OCI-LY7 (cell line): Measurements from ENCODE around the gene RPS19. TPM values are rescaled to one million over a fixed set of nuclear protein-coding genes. Genes with fewer than 3 reads are reported as not detected.

Source experiments
- BruUV-seq: library from RNA; stranded (reverse); fragments of 400-500 nt; replicated peaks from 2 replicates; lab custom pipeline; 2021; lab: Mats Ljungman, UMichigan
- CTCF ChIA-PET: fragments of 300-600 bp; sonication (Branson Sonifier 250); formaldehyde crosslinking; loops from one replicate; lab custom pipeline; 2022; ENCODE audit warnings: antibody characterized with exemption; ENCODE audit not compliant: unreplicated experiment; lab: Charles Lee
- POLR2A ChIA-PET: fragments of 300-600 bp; sonication (Branson Sonifier 250); formaldehyde crosslinking; loops from one replicate; lab custom pipeline; 2022; ENCODE audit warnings: antibody characterized with exemption; lab: Charles Lee
- DNase-seq: peaks from one replicate; pipeline ENCODE4 v3.0.0-alpha.2; 2015; ENCODE audit warnings: low spot score
- H2AFZ ChIP-seq: fragments of 200-600 bp; sonication (generic), shearing (Covaris generic); 2 replicates; pipeline ENCODE4 v1.6.1; 2014; ENCODE audit warnings: mild to moderate bottlenecking, antibody characterized with exemption, low read length, moderate library complexity
- H3K27ac ChIP-seq: fragments of 200-600 bp; sonication (generic); 2 replicates; pipeline ENCODE4 v1.5.1; 2014; ENCODE audit warnings: mixed run types, low read depth, mild to moderate bottlenecking, moderate library complexity, low read length, inconsistent platforms; ENCODE audit not compliant: poor library complexity, severe bottlenecking
- H3K36me3 ChIP-seq: fragments of 200-600 bp; sonication (generic); 2 replicates; pipeline ENCODE4 v1.6.1; 2014; ENCODE audit warnings: mild to moderate bottlenecking, antibody characterized with exemption, low read length, moderate library complexity, mixed read lengths; ENCODE audit not compliant: insufficient read depth
- H3K4me1 ChIP-seq: fragments of 200-600 bp; sonication (generic); 2 replicates; pipeline ENCODE4 v1.5.1; 2014; ENCODE audit warnings: mild to moderate bottlenecking, low read length; ENCODE audit not compliant: insufficient read depth, poor library complexity, severe bottlenecking
- H3K4me2 ChIP-seq: fragments of 200-600 bp; sonication (generic); 2 replicates; pipeline ENCODE4 v1.6.1; 2014; ENCODE audit warnings: mild to moderate bottlenecking, low read length
- H3K4me3 ChIP-seq: fragments of 200-600 bp; sonication (generic); 2 replicates; pipeline ENCODE4 v1.5.1; 2014; ENCODE audit warnings: mild to moderate bottlenecking, low read depth, low read length; ENCODE audit not compliant: poor library complexity, severe bottlenecking
- H3K79me2 ChIP-seq: fragments of 200-600 bp; sonication (generic); 2 replicates; pipeline ENCODE4 v1.6.1; 2016; ENCODE audit warnings: low read depth, mild to moderate bottlenecking, low read length, moderate library complexity, mixed read lengths; ENCODE audit not compliant: insufficient read depth
- H3K9me2 ChIP-seq: fragments of 200-600 bp; sonication (generic); 2 replicates; pipeline ENCODE4 v1.6.1; 2016; ENCODE audit warnings: mild to moderate bottlenecking, low read length, mixed read lengths; ENCODE audit not compliant: insufficient read depth
- H3K9me3 ChIP-seq: fragments of 200-600 bp; sonication (generic); 2 replicates; pipeline ENCODE4 v1.6.1; 2014; ENCODE audit warnings: mild to moderate bottlenecking, mixed run types, low read length, mixed read lengths
- H4K20me1 ChIP-seq: fragments of 200-600 bp; sonication (generic); 2 replicates; pipeline ENCODE4 v1.6.1; 2014; ENCODE audit warnings: mild to moderate bottlenecking, antibody characterized with exemption, low read length, moderate library complexity, mixed read lengths; ENCODE audit not compliant: insufficient read depth
- CTCF ChIP-seq: fragments of 200-600 bp; sonication (generic); conservative IDR thresholded peaks from 2 replicates; pipeline ENCODE4 v1.5.1; 2014; ENCODE audit warnings: mild to moderate bottlenecking, antibody characterized with exemption, low read length, moderate library complexity, mixed read lengths
- EZH2phosphoT487 ChIP-seq: fragments of 200-600 bp; sonication (generic); IDR thresholded peaks from 2 replicates; pipeline ENCODE4 v1.6.1; 2018; ENCODE audit warnings: low read depth, borderline replicate concordance, mild to moderate bottlenecking, mixed run types, antibody characterized with exemption, low read length, moderate library complexity, mixed read lengths
- intact Hi-C: fragments of 100-400 bp; cut with micrococcal nuclease; formaldehyde crosslinking; loops from one replicate; pipeline ENCODE4 v1.10.0; 2022; ENCODE audit not compliant: unreplicated experiment
- total RNA-seq, 2 experiments: library from RNA; depleted of rRNA in 1 of 2; stranded (reverse); fragments of >200 nt in 1 of 2; shearing (Covaris generic) in 1 of 2; gene quantifications; 2 replicates each; pipeline ENCODE4 v1.2.3, GENCODE V29; 2014 to 2022

Gene RPS19
- total RNA-seq, 2 experiments from 2014 or later = 3,803 to 4,414 TPM

GRCh38 chr19:41910240-41910991 lies 50.4 kb downstream of the RPS19 start:
- no peak overlapping the region for H3K4me3 ChIP-seq
- H3K4me1 ChIP-seq = peaks cover 13% of the 10 kb centered on the region
- no peaks in the 10 kb centered on the region for H3K9me2 ChIP-seq
- H3K9me3 ChIP-seq = no peaks in the 10 kb centered on the region
- peaks cover 21% of the 10 kb centered on the region for H3K36me3 ChIP-seq
- H2AFZ ChIP-seq = no peak overlapping the region
- ChIA-PET POLR2A (no interaction called here), CTCF (no interaction called here)
- TF ChIP-seq CTCF = no peak
- no peak for TF ChIP-seq EZH2phosphoT487
- TSS peak; percentile 47 for BruUV-seq
- no peak for DNase-seq
- intact Hi-C loops = no loop called here
- no peak overlapping the region for H3K27ac ChIP-seq
- H4K20me1 ChIP-seq = no peaks in the 10 kb centered on the region
- no peak overlapping the region for H3K4me2 ChIP-seq
- H3K79me2 ChIP-seq = no peaks in the 10 kb centered on the region

GRCh38 chr19:41910992-41911888 lies 51.2 kb downstream of the RPS19 start:
- ChIA-PET POLR2A (no interaction called here), CTCF (no interaction called here)
- Histone ChIP-seq H3K9me2 (no peaks in the 10 kb centered on the region), H3K27ac (no peak overlapping the region), H4K20me1 (no peaks in the 10 kb centered on the region), H3K79me2 (no peaks in the 10 kb centered on the region), H3K9me3 (no peaks in the 10 kb centered on the region), H2AFZ (no peak overlapping the region), H3K4me1 (peaks cover 13% of the 10 kb centered on the region), H3K36me3 (peaks cover 13% of the 10 kb centered on the region; the same call in 1 of the 2 replicates), H3K4me2 (0 out of 2 replicates have a peak overlapping the region, but pooled peaks have one; percentile 5), H3K4me3 (no peak overlapping the region)
- intact Hi-C loops = no loop called here
- no TSS peak for BruUV-seq
- DNase-seq = no peak
- no peak for TF ChIP-seq EZH2phosphoT487
- no peak for TF ChIP-seq CTCF
